GM19324 (cell line): Measurements from ENCODE around the gene OTP.

Experiments used
- ATAC-seq: cut with Tn5 transposase; IDR thresholded peaks from one replicate; pipeline ENCODE4 v1.9.1; 2021; ENCODE audit warnings: mild to moderate bottlenecking, moderate library complexity; ENCODE audit not compliant: unreplicated experiment, low FRiP score

OTP gene

GRCh38 chr5:77640589-77641396 is 2.3 kb upstream of the OTP start:
- ATAC-seq, result no peak

GRCh38 chr5:77638763-77639671 is 504 bp upstream of the OTP start:
- no peak for ATAC-seq

GRCh38 chr5:77637170-77637997 is 1.1 kb downstream of the OTP start:
- ATAC-seq, result no peak

GRCh38 chr5:77636641-77637169 is 1.8 kb downstream of the OTP start:
- no peak for ATAC-seq

- no peak for ATAC-seq
Measured at GRCh38 chr5:77635917-77636640, 2.4 kb downstream of the OTP start.

- no peak for ATAC-seq
Measured at GRCh38 chr5:77635067-77635916, 3.2 kb downstream of the OTP start.

GRCh38 chr5:77633709-77634108 is 4.8 kb downstream of the OTP start:
- ATAC-seq, result no peak

- ATAC-seq, result no peak
Measured at GRCh38 chr5:77633207-77633675, 5.3 kb downstream of the OTP start.

GRCh38 chr5:77632526-77633206 is 5.8 kb downstream of the OTP start:
- ATAC-seq, result no peak

GRCh38 chr5:77630114-77630680 is 8.3 kb downstream of the OTP start:
- ATAC-seq, result peak; percentile 90

- no peak for ATAC-seq
Measured at GRCh38 chr5:77629509-77630113, 8.9 kb downstream of the OTP start.

- no peak for ATAC-seq
Measured at GRCh38 chr5:77628840-77629508, 9.5 kb downstream of the OTP start.

GRCh38 chr5:77627869-77628674 is 10.4 kb downstream of the OTP start:
- no peak for ATAC-seq

GRCh38 chr5:77623203-77623740 is 15.2 kb downstream of the OTP start:
- ATAC-seq, result no peak

- no peak for ATAC-seq
Measured at GRCh38 chr5:77621440-77621839, 17.1 kb downstream of the OTP start.

GRCh38 chr5:77620405-77620804 is 18.1 kb downstream of the OTP start:
- ATAC-seq, result no peak
